A673 (cell line): ENCODE results near the gene C1orf210. TPM values are rescaled to one million over a fixed set of nuclear protein-coding genes. Genes with fewer than 3 reads are reported as not detected.

Experiments used
- BruUV-seq: library from RNA; stranded (reverse); fragments of 400-500 nt; replicated peaks from 2 replicates; lab custom pipeline; 2021; lab: Mats Ljungman, UMichigan
- CTCF ChIA-PET: fragments of 300-600 bp; sonication (Branson Sonifier 250); formaldehyde crosslinking; loops from one replicate; lab custom pipeline; 2022; ENCODE audit warnings: antibody characterized with exemption; lab: Charles Lee
- POLR2A ChIA-PET: fragments of 300-600 bp; sonication (Branson Sonifier 250); formaldehyde crosslinking; loops from one replicate; lab custom pipeline; 2022; ENCODE audit warnings: antibody characterized with exemption; ENCODE audit not compliant: low non-redundant PET; lab: Charles Lee
- DNase-seq: peaks from one replicate; pipeline ENCODE4 v3.0.0-alpha.2; 2015; ENCODE audit warnings: low spot score
- H3K27ac ChIP-seq: fragments of 200-600 bp; sonication (generic); 2 replicates; pipeline ENCODE4 v1.5.1; 2016; ENCODE audit warnings: mixed run types, low read depth, mild to moderate bottlenecking, mixed read lengths, antibody characterized with exemption, low read length; ENCODE audit not compliant: poor library complexity, severe bottlenecking
- H3K27me3 ChIP-seq: fragments of 200-600 bp; sonication (generic); replicated peaks from 2 replicates; pipeline ENCODE4 v1.6.1; 2017; ENCODE audit warnings: mixed run types, low read depth, mild to moderate bottlenecking, mixed read lengths, antibody characterized with exemption, low read length; ENCODE audit not compliant: insufficient read depth, poor library complexity
- H3K36me3 ChIP-seq: fragments of 200-600 bp; sonication (generic); 2 replicates; pipeline ENCODE4 v1.6.1; 2016; ENCODE audit warnings: mixed run types, mild to moderate bottlenecking, mixed read lengths, antibody characterized with exemption, low read length; ENCODE audit not compliant: insufficient read depth, poor library complexity, severe bottlenecking
- H3K4me1 ChIP-seq: fragments of 200-600 bp; sonication (generic); 2 replicates; pipeline ENCODE4 v1.6.1; 2017; ENCODE audit warnings: mixed run types, mild to moderate bottlenecking, mixed read lengths, antibody characterized with exemption, low read length; ENCODE audit not compliant: insufficient read depth, poor library complexity, severe bottlenecking
- H3K4me3 ChIP-seq: fragments of 200-600 bp; sonication (generic); 2 replicates; pipeline ENCODE4 v1.5.1; 2016; ENCODE audit warnings: low read depth, mixed run types, mild to moderate bottlenecking, mixed read lengths, low read length; ENCODE audit not compliant: poor library complexity, severe bottlenecking
- H3K9me3 ChIP-seq: fragments of 200-600 bp; sonication (generic); 2 replicates; pipeline ENCODE4 v1.6.1; 2016; ENCODE audit warnings: mixed run types, low read depth, mild to moderate bottlenecking, mixed read lengths, antibody characterized with exemption, low read length; ENCODE audit not compliant: poor library complexity, severe bottlenecking
- EZH2 ChIP-seq: fragments of 200-600 bp; sonication (generic); IDR thresholded peaks from 2 replicates; pipeline ENCODE4 v1.6.1; 2017; ENCODE audit warnings: borderline replicate concordance, low read depth, mild to moderate bottlenecking, mixed read lengths, antibody characterized with exemption, low read length; ENCODE audit not compliant: poor library complexity, severe bottlenecking
- intact Hi-C: fragments of 100-400 bp; cut with micrococcal nuclease; formaldehyde crosslinking; loops from one replicate; pipeline ENCODE4 v1.10.0; 2022; ENCODE audit not compliant: unreplicated experiment
- total RNA-seq: library from RNA; stranded (reverse); gene quantifications from 2 replicates; pipeline ENCODE4 v1.2.3, GENCODE V29; 2021
- TF ChIP-seq, protein P1 (sequence below): fragments of 300-800, 200-600 bp; sonication (generic); conservative IDR thresholded peaks from 2 replicates; pipeline ENCODE4 v1.5.1; 2017; ENCODE audit warnings: low read depth, mild to moderate bottlenecking, antibody characterized with exemption, low read length, moderate library complexity, mixed read lengths

Gene C1orf210
- total RNA-seq, 1 experiment from 2014 or later = not detected

- H3K9me3 ChIP-seq = no peaks in the 10 kb centered on the region
- H3K4me1 ChIP-seq = no peaks in the 10 kb centered on the region
- POLR2A ChIA-PET = no interaction called here
- no peaks in the 10 kb centered on the region for H3K36me3 ChIP-seq
- intact Hi-C loops = no loop called here
- no peak overlapping the region for H3K27ac ChIP-seq
- no TSS peak for BruUV-seq
- CTCF ChIA-PET = no interaction called here
- DNase-seq = no peak
- no peak overlapping the region for H3K4me3 ChIP-seq
- no peaks in the 10 kb centered on the region for H3K27me3 ChIP-seq
- TF ChIP-seq, protein P1, sequence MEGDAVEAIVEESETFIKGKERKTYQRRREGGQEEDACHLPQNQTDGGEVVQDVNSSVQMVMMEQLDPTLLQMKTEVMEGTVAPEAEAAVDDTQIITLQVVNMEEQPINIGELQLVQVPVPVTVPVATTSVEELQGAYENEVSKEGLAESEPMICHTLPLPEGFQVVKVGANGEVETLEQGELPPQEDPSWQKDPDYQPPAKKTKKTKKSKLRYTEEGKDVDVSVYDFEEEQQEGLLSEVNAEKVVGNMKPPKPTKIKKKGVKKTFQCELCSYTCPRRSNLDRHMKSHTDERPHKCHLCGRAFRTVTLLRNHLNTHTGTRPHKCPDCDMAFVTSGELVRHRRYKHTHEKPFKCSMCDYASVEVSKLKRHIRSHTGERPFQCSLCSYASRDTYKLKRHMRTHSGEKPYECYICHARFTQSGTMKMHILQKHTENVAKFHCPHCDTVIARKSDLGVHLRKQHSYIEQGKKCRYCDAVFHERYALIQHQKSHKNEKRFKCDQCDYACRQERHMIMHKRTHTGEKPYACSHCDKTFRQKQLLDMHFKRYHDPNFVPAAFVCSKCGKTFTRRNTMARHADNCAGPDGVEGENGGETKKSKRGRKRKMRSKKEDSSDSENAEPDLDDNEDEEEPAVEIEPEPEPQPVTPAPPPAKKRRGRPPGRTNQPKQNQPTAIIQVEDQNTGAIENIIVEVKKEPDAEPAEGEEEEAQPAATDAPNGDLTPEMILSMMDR = no peak
- TF ChIP-seq EZH2 = no peak
These were observed 51.8 kb downstream of the C1orf210 start for GRCh38 chr1:43233631-43234030.

GRCh38 chr1:43232482-43232881 is 52.9 kb downstream of the C1orf210 start:
- Histone ChIP-seq H3K4me3 (no peak overlapping the region), H3K27me3 (no peaks in the 10 kb centered on the region), H3K9me3 (no peaks in the 10 kb centered on the region), H3K36me3 (no peaks in the 10 kb centered on the region), H3K4me1 (no peaks in the 10 kb centered on the region), H3K27ac (no peak overlapping the region)
- DNase-seq = no peak
- intact Hi-C loops = no loop called here
- no TSS peak for BruUV-seq
- CTCF ChIA-PET = no interaction called here
- POLR2A ChIA-PET = no interaction called here
- TF ChIP-seq EZH2 = no peak
- TF ChIP-seq, protein P1 = no peak

DNA sequence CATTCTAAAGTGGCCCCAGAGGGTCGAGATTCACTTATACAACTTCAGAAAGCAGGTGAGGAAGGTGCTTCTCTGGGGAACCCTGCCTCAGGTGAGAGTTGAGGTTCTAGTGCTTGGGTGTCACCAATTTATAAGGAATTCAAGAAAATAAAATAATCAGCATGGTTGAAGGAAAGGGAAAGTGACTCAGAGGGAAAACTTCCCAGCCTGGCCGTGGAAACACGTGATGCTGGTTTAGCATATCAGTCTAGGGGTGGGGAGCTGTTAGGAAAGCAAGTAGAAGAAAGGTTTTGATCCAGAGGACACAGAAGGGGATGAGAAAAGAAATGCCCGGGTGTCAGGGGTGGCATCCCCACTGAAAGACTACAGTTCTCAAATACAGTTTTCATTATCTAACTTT is 53.3 kb downstream of the C1orf210 start:
- H3K4me1 ChIP-seq = no peaks in the 10 kb centered on the region
- no TSS peak for BruUV-seq
- H3K4me3 ChIP-seq = no peak overlapping the region
- ChIA-PET POLR2A (no interaction called here), CTCF (no interaction called here)
- no peaks in the 10 kb centered on the region for H3K27me3 ChIP-seq
- intact Hi-C loops = no loop called here
- DNase-seq = no peak
- no peak for TF ChIP-seq EZH2
- TF ChIP-seq, protein P1 = no peak
- H3K9me3 ChIP-seq = no peaks in the 10 kb centered on the region
- no peaks in the 10 kb centered on the region for H3K36me3 ChIP-seq
- H3K27ac ChIP-seq = no peak overlapping the region

Other genes with a start within 250 kb of the C1orf210 start
- 145 and 169 TPM in 2 replicates for gene EBNA1BP2, start 113.3 kb downstream of the C1orf210 start, total RNA-seq
- 0.20 and 0.73 TPM in 2 replicates for gene CFAP57, start 113.3 kb downstream of the C1orf210 start, total RNA-seq
- not detected in 2 replicates for gene TMEM125, start 15.6 kb downstream of the C1orf210 start, total RNA-seq
- not detected in 2 replicates for gene TIE1, start 15.4 kb upstream of the C1orf210 start, total RNA-seq
- gene MPL, start 52.2 kb upstream of the C1orf210 start, total RNA-seq = not detected in 2 replicates
- gene CDC20, start 73.4 kb upstream of the C1orf210 start, total RNA-seq = 296 and 309 TPM in 2 replicates
- gene ELOVL1, start 82.4 kb upstream of the C1orf210 start, total RNA-seq = 47.4 and 53.7 TPM in 2 replicates
- gene MED8, start 104.2 kb upstream of the C1orf210 start, total RNA-seq = 36.7 TPM in 2 replicates
- gene SZT2, start 104.3 kb upstream of the C1orf210 start, total RNA-seq = 27.9 and 34.6 TPM in 2 replicates
- 14.8 and 19.8 TPM in 2 replicates for gene HYI, start 168.3 kb upstream of the C1orf210 start, total RNA-seq
- gene PTPRF, start 245.3 kb upstream of the C1orf210 start, total RNA-seq = 110 and 118 TPM in 2 replicates